CD4-positive, alpha-beta T cell treated with Interleukin-15 for 1 hour (primary cell): ENCODE data around the gene VWA7.

Experiments used
- DNase-seq: peaks from one replicate; pipeline ENCODE4 v3.0.0-alpha.2; 2020

The VWA7 gene

GRCh38 chr6:31744422-31744821 lies 32.7 kb downstream of the VWA7 start:
- DNase-seq, result no peak

GRCh38 chr6:31742894-31743293 lies 34.2 kb downstream of the VWA7 start:
- no peak for DNase-seq

- DNase-seq, result no peak
These were observed 35.3 kb downstream of the VWA7 start for GRCh38 chr6:31741815-31742214.

GRCh38 chr6:31740397-31741223 lies 36.5 kb downstream of the VWA7 start:
- DNase-seq, result no peak

- peak; percentile 98 for DNase-seq
These were observed 37.3 kb downstream of the VWA7 start, which contains the start of gene MSH5 for GRCh38 chr6:31739639-31740396. Gene MSH5, plus strand, starts transcription at chr6:31740005. Its CDS starts 462 bp downstream, at chr6:31740467.

GRCh38 chr6:31737991-31738979 lies 38.8 kb downstream of the VWA7 start:
- peak; percentile 82 for DNase-seq

GRCh38 chr6:31737315-31737990 lies 39.7 kb downstream of the VWA7 start:
- no peak for DNase-seq

GRCh38 chr6:31736768-31737314 lies 40.3 kb downstream of the VWA7 start:
- no peak for DNase-seq

GRCh38 chr6:31736021-31736767 lies 40.9 kb downstream of the VWA7 start, which contains the start of gene CLIC1:
Gene CLIC1, minus strand, starts transcription at chr6:31736530. Its CDS starts 230 bp downstream, at chr6:31736300.
- DNase-seq, result peak; percentile 84

- peak; percentile 82 for DNase-seq
These were observed 42.2 kb downstream of the VWA7 start for GRCh38 chr6:31734821-31735406.

- DNase-seq, result no peak
These were observed 42.8 kb downstream of the VWA7 start for GRCh38 chr6:31734247-31734820.

GRCh38 chr6:31733734-31734133 lies 43.4 kb downstream of the VWA7 start:
- no peak for DNase-seq

GRCh38 chr6:31732029-31732428 lies 45.1 kb downstream of the VWA7 start:
- no peak for DNase-seq

GRCh38 chr6:31730631-31731086 lies 46.5 kb downstream of the VWA7 start:
- no peak for DNase-seq

GRCh38 chr6:31729979-31730630 lies 47.0 kb downstream of the VWA7 start:
- DNase-seq, result peak; percentile 76

- peak; percentile 83 for DNase-seq
These were observed 47.6 kb downstream of the VWA7 start for GRCh38 chr6:31729515-31729978.

- DNase-seq, result no peak
These were observed 48.2 kb downstream of the VWA7 start, which contains the start of gene DDAH2 for GRCh38 chr6:31728767-31729514. Gene DDAH2, minus strand, starts transcription at chr6:31729299. Its CDS starts 138 bp downstream, at chr6:31729161.
